HCT116 (cell line): ENCODE results near the gene MON1B.

Source experiments
- CTCF ChIP-seq, 3 experiments: fragments of 200-600 bp in 1 of 3; sonication (generic) in 1 of 3; IDR thresholded peaks in 2 of 3; conservative IDR thresholded peaks in 1 of 3; 2 replicates each; pipeline ENCODE4 v1.5.1; 2012 to 2017; ENCODE audit warnings: low read depth in 2 of 3, low read length in 2 of 3, antibody characterized with exemption in 1 of 3, borderline replicate concordance in 1 of 3, control low read depth in 1 of 3, mild to moderate bottlenecking in 1 of 3, mixed read lengths in 1 of 3, mixed run types in 1 of 3, moderate library complexity in 1 of 3; ENCODE audit not compliant: insufficient read depth in 1 of 3
- EZH2 ChIP-seq: fragments of 200-600 bp; sonication (generic); IDR thresholded peaks from 2 replicates; pipeline ENCODE4 v1.6.1; 2017; ENCODE audit warnings: antibody characterized with exemption, mixed run types
- EZH2phosphoT487 ChIP-seq: fragments of 200-600 bp; IDR thresholded peaks from 2 replicates; pipeline ENCODE4 v1.6.1; 2018; ENCODE audit warnings: antibody characterized with exemption, borderline replicate concordance
- JUND ChIP-seq: IDR thresholded peaks from 2 replicates; pipeline ENCODE4 v1.6.1; 2012
- POLR2A ChIP-seq: IDR thresholded peaks from 2 replicates; pipeline ENCODE4 v1.7.0; 2011; ENCODE audit warnings: borderline replicate concordance; ENCODE audit not compliant: insufficient read depth, insufficient read length; ENCODE audit errors: extremely low read depth
- RAD21 ChIP-seq: IDR thresholded peaks from 2 replicates; pipeline ENCODE4 v1.6.1; 2012; ENCODE audit warnings: low read depth, mild to moderate bottlenecking
- SP1 ChIP-seq: IDR thresholded peaks from 2 replicates; pipeline ENCODE4 v1.6.1; 2012; ENCODE audit warnings: low read depth
- SRF ChIP-seq: IDR thresholded peaks from 2 replicates; pipeline ENCODE4 v1.6.1; 2012; ENCODE audit warnings: low read depth
- TCF7L2 ChIP-seq: IDR thresholded peaks from 2 replicates; pipeline ENCODE4 v1.7.0; 2011; ENCODE audit warnings: borderline replicate concordance, inconsistent platforms; ENCODE audit not compliant: insufficient read depth, insufficient read length; ENCODE audit errors: extremely low read depth
- YY1 ChIP-seq: IDR thresholded peaks from 2 replicates; pipeline ENCODE4 v1.6.1; 2011; ENCODE audit warnings: low read length, low read depth, moderate library complexity, mild to moderate bottlenecking; ENCODE audit not compliant: insufficient replicate concordance; ENCODE audit errors: extremely low read depth
- ZBTB33 ChIP-seq: IDR thresholded peaks from 2 replicates; pipeline ENCODE4 v1.6.1; 2011; ENCODE audit warnings: mild to moderate bottlenecking, low read length, moderate library complexity; ENCODE audit not compliant: insufficient replicate concordance; ENCODE audit errors: extremely low read depth
- TF ChIP-seq, protein P1 (sequence below): IDR thresholded peaks from 2 replicates; pipeline ENCODE4 v1.6.1; 2012
- TF ChIP-seq, protein P2 (sequence below): IDR thresholded peaks from 2 replicates; pipeline ENCODE4 v1.6.1; 2012

DNA sequence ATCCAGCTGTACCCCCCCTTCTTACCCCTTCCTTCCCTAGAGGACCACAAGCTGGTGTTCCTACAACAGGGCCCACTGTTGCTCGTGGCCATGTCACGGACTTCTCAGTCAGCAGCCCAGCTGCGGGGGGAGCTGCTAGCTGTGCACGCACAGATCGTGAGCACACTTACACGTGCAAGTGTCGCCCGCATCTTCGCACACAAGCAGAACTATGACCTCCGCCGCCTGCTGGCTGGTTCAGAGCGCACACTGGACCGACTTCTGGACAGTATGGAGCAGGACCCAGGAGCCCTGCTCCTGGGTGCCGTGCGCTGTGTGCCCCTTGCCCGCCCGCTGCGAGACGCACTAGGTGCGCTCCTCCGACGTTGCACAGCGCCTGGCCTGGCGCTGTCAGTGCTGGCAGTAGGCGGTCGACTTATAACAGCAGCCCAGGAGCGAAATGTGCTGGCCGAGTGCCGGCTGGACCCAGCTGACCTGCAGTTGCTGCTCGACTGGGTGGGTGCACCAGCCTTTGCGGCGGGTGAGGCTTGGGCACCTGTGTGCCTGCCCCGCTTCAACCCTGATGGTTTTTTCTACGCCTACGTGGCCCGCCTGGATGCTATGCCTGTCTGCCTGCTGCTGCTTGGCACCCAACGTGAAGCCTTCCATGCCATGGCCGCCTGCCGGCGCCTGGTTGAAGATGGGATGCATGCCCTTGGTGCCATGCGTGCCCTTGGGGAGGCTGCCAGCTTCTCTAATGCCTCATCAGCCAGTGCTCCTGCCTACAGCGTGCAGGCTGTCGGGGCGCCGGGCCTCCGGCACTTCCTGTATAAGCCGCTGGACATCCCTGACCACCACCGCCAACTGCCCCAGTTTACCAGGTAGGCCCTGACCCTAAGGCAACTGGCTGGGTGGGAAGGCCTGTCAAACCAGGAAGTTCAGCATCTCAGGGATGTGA is 3.6 kb downstream of the MON1B start:
- no peak for TF ChIP-seq CTCF (IDR thresholded peaks at IDR 0.05 in 2 of 3, conservative IDR thresholded peaks at IDR 0.05 in 1 of 3; ENCODE audit: borderline replicate concordance in 1 of 3, insufficient read depth in 1 of 3, low read depth in 2 of 3, low read length in 2 of 3)
- no peak for TF ChIP-seq POLR2A
- TF ChIP-seq TCF7L2 = no peak
- TF ChIP-seq JUND = no peak
- TF ChIP-seq, protein P1, sequence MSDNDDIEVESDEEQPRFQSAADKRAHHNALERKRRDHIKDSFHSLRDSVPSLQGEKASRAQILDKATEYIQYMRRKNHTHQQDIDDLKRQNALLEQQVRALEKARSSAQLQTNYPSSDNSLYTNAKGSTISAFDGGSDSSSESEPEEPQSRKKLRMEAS = no peak
- no peak for TF ChIP-seq EZH2
- no peak for TF ChIP-seq SRF
- no peak for TF ChIP-seq SP1
- no peak for TF ChIP-seq YY1
- no peak for TF ChIP-seq ZBTB33
- TF ChIP-seq RAD21 = no peak
- no peak for TF ChIP-seq EZH2phosphoT487
- TF ChIP-seq, protein P2, sequence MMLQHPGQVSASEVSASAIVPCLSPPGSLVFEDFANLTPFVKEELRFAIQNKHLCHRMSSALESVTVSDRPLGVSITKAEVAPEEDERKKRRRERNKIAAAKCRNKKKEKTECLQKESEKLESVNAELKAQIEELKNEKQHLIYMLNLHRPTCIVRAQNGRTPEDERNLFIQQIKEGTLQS = no peak
